ENCODE data around the gene SERPINB3. TPM values are rescaled to one million over a fixed set of nuclear protein-coding genes. Genes with fewer than 3 reads are reported as not detected.

Gene SERPINB3
- total RNA-seq, 1 donor from 2014 or later = 0.12 TPM

GRCh38 chr18:63697097-63697660 lies 35.5 kb upstream of the SERPINB3 start:
- DNase-seq (ENCODE audit: low read depth) = no peak
- no peak for TF ChIP-seq CTCF (conservative IDR thresholded peaks at IDR 0.05; ENCODE audit: low read depth, low read length)
- no peak overlapping the region for H3K4me3 ChIP-seq (ENCODE audit: low read depth, low read length)

GRCh38 chr18:63689064-63689463 lies 27.4 kb upstream of the SERPINB3 start:
- no peak overlapping the region for H3K4me3 ChIP-seq (ENCODE audit: low read depth, low read length)
- no peak for DNase-seq (ENCODE audit: low read depth)
- TF ChIP-seq CTCF (conservative IDR thresholded peaks at IDR 0.05; ENCODE audit: low read depth, low read length) = no peak

- no peak for TF ChIP-seq CTCF (conservative IDR thresholded peaks at IDR 0.05; ENCODE audit: low read depth, low read length)
- H3K4me3 ChIP-seq (ENCODE audit: low read depth, low read length) = no peak overlapping the region
- DNase-seq (ENCODE audit: low read depth) = no peak
Measured at GRCh38 chr18:63686871-63687270, 25.2 kb upstream of the SERPINB3 start.

GRCh38 chr18:63684718-63685117 lies 23.0 kb upstream of the SERPINB3 start:
- no peak for DNase-seq (ENCODE audit: low read depth)
- TF ChIP-seq CTCF (conservative IDR thresholded peaks at IDR 0.05; ENCODE audit: low read depth, low read length) = no peak
- H3K4me3 ChIP-seq (ENCODE audit: low read depth, low read length) = no peak overlapping the region

GRCh38 chr18:63683890-63684289 lies 22.2 kb upstream of the SERPINB3 start:
- no peak overlapping the region for H3K4me3 ChIP-seq (ENCODE audit: low read depth, low read length)
- TF ChIP-seq CTCF (conservative IDR thresholded peaks at IDR 0.05; ENCODE audit: low read depth, low read length) = no peak
- no peak for DNase-seq (ENCODE audit: low read depth)

GRCh38 chr18:63683152-63683551 lies 21.5 kb upstream of the SERPINB3 start:
- no peak for TF ChIP-seq CTCF (conservative IDR thresholded peaks at IDR 0.05; ENCODE audit: low read depth, low read length)
- DNase-seq (ENCODE audit: low read depth) = peak; percentile 93
- no peak overlapping the region for H3K4me3 ChIP-seq (ENCODE audit: low read depth, low read length)

All from epithelial cell of proximal tubule (primary cell).